ENCODE results near the gene PDE6C. TPM values are rescaled to one million over a fixed set of nuclear protein-coding genes. Genes with fewer than 3 reads are reported as not detected.

PDE6C gene
- total RNA-seq: not detected in 2 replicates

GRCh38 chr10:93612311-93612710 is at the start of gene PDE6C:
PDE6C (plus strand) TSS chr10:93612537; CDS start chr10:93612726, 189 bp downstream.

DNA sequence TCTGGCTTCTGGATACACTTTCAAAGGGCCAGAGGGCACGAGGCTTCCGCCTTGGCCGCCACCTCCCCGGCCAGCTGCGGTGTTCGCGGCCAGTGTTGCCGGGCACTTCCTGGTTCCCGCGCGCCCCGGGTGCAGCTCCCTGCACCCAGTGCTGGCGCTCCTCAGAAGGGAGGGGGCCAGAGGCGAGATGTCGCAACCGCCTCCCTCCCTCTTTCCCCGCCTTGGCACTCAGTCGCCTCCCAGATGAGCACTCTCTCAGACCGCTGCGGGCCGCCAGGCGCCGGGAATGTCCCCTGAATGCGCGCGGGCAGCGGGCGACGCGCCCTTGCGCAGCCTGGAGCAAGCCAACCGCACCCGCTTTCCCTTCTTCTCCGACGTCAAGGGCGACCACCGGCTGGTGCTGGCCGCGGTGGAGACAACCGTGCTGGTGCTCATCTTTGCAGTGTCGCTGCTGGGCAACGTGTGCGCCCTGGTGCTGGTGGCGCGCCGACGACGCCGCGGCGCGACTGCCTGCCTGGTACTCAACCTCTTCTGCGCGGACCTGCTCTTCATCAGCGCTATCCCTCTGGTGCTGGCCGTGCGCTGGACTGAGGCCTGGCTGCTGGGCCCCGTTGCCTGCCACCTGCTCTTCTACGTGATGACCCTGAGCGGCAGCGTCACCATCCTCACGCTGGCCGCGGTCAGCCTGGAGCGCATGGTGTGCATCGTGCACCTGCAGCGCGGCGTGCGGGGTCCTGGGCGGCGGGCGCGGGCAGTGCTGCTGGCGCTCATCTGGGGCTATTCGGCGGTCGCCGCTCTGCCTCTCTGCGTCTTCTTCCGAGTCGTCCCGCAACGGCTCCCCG is 45.7 kb upstream of the PDE6C start, which contains the start of gene FFAR4:
Gene FFAR4 (plus strand): TSS at position 231 of the 842 bp plus-strand sequence. CDS start 56 bp downstream, at position 287.

GRCh38 chr10:93601146-93601773 is 11.1 kb upstream of the PDE6C start, which contains the start of gene RBP4:
RBP4 (minus strand) TSS chr10:93601235; CDS start chr10:93601028, 207 bp downstream.

GRCh38 chr10:93702210-93703001 is 90.1 kb downstream of the PDE6C start, which contains the start of gene FRA10AC1:
FRA10AC1 (minus strand) TSS chr10:93702592; CDS start chr10:93700106, 2,486 bp downstream.

Other genes with a start within 250 kb of the PDE6C start
- 119 and 148 TPM in 2 replicates for gene MYOF, start 130.2 kb upstream of the PDE6C start, total RNA-seq
- gene CEP55, start 115.9 kb upstream of the PDE6C start, total RNA-seq: 0.94 and 1.9 TPM in 2 replicates
- not detected in 2 replicates for gene FFAR4, start 45.9 kb upstream of the PDE6C start, total RNA-seq
- gene RBP4, start 11.3 kb upstream of the PDE6C start, total RNA-seq: 1.2 and 6.2 TPM in 2 replicates
- gene FRA10AC1, start 90.1 kb downstream of the PDE6C start, total RNA-seq: 5.0 and 5.3 TPM in 2 replicates
- gene LGI1, start 145.4 kb downstream of the PDE6C start, total RNA-seq: not detected in 2 replicates